Measurements from ENCODE around the gene SACS.

The SACS gene

GRCh38 chr13:23365652-23366051, 67.8 kb downstream of the SACS start:
- no peaks in the 10 kb centered on the region for H3K36me3 ChIP-seq (ENCODE audit: control insufficient read depth, low read length)

GRCh38 chr13:23359882-23360281, 73.6 kb downstream of the SACS start:
- Histone ChIP-seq H3K36me3 (ENCODE audit: control insufficient read depth, low read length) (no peaks in the 10 kb centered on the region), H3K9me3 (ENCODE audit: control insufficient read depth, insufficient read depth, low read length) (no peaks in the 10 kb centered on the region), H3F3A (ENCODE audit: control insufficient read depth, insufficient read depth) (no peaks in the 10 kb centered on the region), H4K20me1 (ENCODE audit: control insufficient read depth, insufficient read depth, low read depth, low read length) (no peaks in the 10 kb centered on the region), H3K9me2 (replicated peaks; ENCODE audit: control insufficient read depth, low read length) (no peaks in the 10 kb centered on the region), H3K4me1 (ENCODE audit: control insufficient read depth, low read length) (no peaks in the 10 kb centered on the region), H3K4me3 (ENCODE audit: low read length) (no peak overlapping the region), H3K27me3 (ENCODE audit: control insufficient read depth, low read length) (no peaks in the 10 kb centered on the region), H3K79me2 (ENCODE audit: control insufficient read depth, low read length) (no peaks in the 10 kb centered on the region), H3K4me2 (ENCODE audit: low read length) (no peak overlapping the region), H3K27ac (ENCODE audit: low read depth, low read length) (no peak overlapping the region)
- TF ChIP-seq CTCF (IDR thresholded peaks at IDR 0.05; ENCODE audit: low read depth, low read length, poor library complexity, severe bottlenecking) (no peak), EZH2phosphoT487 (IDR thresholded peaks at IDR 0.05; ENCODE audit: borderline replicate concordance, low read length) (no peak)

More at GRCh38 chr13:23365652-23366051, 67.8 kb downstream of the SACS start:
- Histone ChIP-seq H3K4me3 (ENCODE audit: low read length) (no peak overlapping the region), H3K27me3 (ENCODE audit: control insufficient read depth, low read length) (no peaks in the 10 kb centered on the region), H4K20me1 (ENCODE audit: control insufficient read depth, insufficient read depth, low read depth, low read length) (no peaks in the 10 kb centered on the region), H3K4me1 (ENCODE audit: control insufficient read depth, low read length) (no peaks in the 10 kb centered on the region), H3K9me2 (replicated peaks; ENCODE audit: control insufficient read depth, low read length) (no peaks in the 10 kb centered on the region), H3K79me2 (ENCODE audit: control insufficient read depth, low read length) (no peaks in the 10 kb centered on the region), H3K4me2 (ENCODE audit: low read length) (no peak overlapping the region), H3F3A (ENCODE audit: control insufficient read depth, insufficient read depth) (no peaks in the 10 kb centered on the region), H3K9me3 (ENCODE audit: control insufficient read depth, insufficient read depth, low read length) (no peaks in the 10 kb centered on the region), H3K27ac (ENCODE audit: low read depth, low read length) (no peak overlapping the region)
- no peak for TF ChIP-seq EZH2phosphoT487 (IDR thresholded peaks at IDR 0.05; ENCODE audit: borderline replicate concordance, low read length)
- no peak for TF ChIP-seq CTCF (IDR thresholded peaks at IDR 0.05; ENCODE audit: low read depth, low read length, poor library complexity, severe bottlenecking)

- Histone ChIP-seq H3K9me3 (ENCODE audit: control insufficient read depth, insufficient read depth, low read length) (no peaks in the 10 kb centered on the region), H3K27ac (ENCODE audit: low read depth, low read length) (no peak overlapping the region), H3F3A (ENCODE audit: control insufficient read depth, insufficient read depth) (no peaks in the 10 kb centered on the region), H3K9me2 (replicated peaks; ENCODE audit: control insufficient read depth, low read length) (no peaks in the 10 kb centered on the region), H3K4me3 (ENCODE audit: low read length) (no peak overlapping the region), H3K27me3 (ENCODE audit: control insufficient read depth, low read length) (no peaks in the 10 kb centered on the region), H3K36me3 (ENCODE audit: control insufficient read depth, low read length) (no peaks in the 10 kb centered on the region), H3K4me1 (ENCODE audit: control insufficient read depth, low read length) (no peaks in the 10 kb centered on the region), H3K79me2 (ENCODE audit: control insufficient read depth, low read length) (no peaks in the 10 kb centered on the region), H4K20me1 (ENCODE audit: control insufficient read depth, insufficient read depth, low read depth, low read length) (no peaks in the 10 kb centered on the region), H3K4me2 (ENCODE audit: low read length) (no peak overlapping the region)
- no peak for TF ChIP-seq EZH2phosphoT487 (IDR thresholded peaks at IDR 0.05; ENCODE audit: borderline replicate concordance, low read length)
- no peak for TF ChIP-seq CTCF (IDR thresholded peaks at IDR 0.05; ENCODE audit: low read depth, low read length, poor library complexity, severe bottlenecking)
Measured at GRCh38 chr13:23357349-23357748, 76.2 kb downstream of the SACS start.

GRCh38 chr13:23356368-23356767, 77.1 kb downstream of the SACS start:
- H3K4me1 ChIP-seq (ENCODE audit: control insufficient read depth, low read length): no peaks in the 10 kb centered on the region
- H3K36me3 ChIP-seq (ENCODE audit: control insufficient read depth, low read length): no peaks in the 10 kb centered on the region
- no peaks in the 10 kb centered on the region for H3K27me3 ChIP-seq (ENCODE audit: control insufficient read depth, low read length)
- no peak overlapping the region for H3K27ac ChIP-seq (ENCODE audit: low read depth, low read length)
- TF ChIP-seq EZH2phosphoT487 (IDR thresholded peaks at IDR 0.05; ENCODE audit: borderline replicate concordance, low read length): no peak
- no peak for TF ChIP-seq CTCF (IDR thresholded peaks at IDR 0.05; ENCODE audit: low read depth, low read length, poor library complexity, severe bottlenecking)
- H3K4me2 ChIP-seq (ENCODE audit: low read length): no peak overlapping the region
- H4K20me1 ChIP-seq (ENCODE audit: control insufficient read depth, insufficient read depth, low read depth, low read length): no peaks in the 10 kb centered on the region
- H3K4me3 ChIP-seq (ENCODE audit: low read length): no peak overlapping the region
- H3K79me2 ChIP-seq (ENCODE audit: control insufficient read depth, low read length): no peaks in the 10 kb centered on the region
- H3K9me3 ChIP-seq (ENCODE audit: control insufficient read depth, insufficient read depth, low read length): no peaks in the 10 kb centered on the region
- no peaks in the 10 kb centered on the region for H3F3A ChIP-seq (ENCODE audit: control insufficient read depth, insufficient read depth)
- no peaks in the 10 kb centered on the region for H3K9me2 ChIP-seq (replicated peaks; ENCODE audit: control insufficient read depth, low read length)
